ENCODE measurements around the gene PANK2. TPM values are rescaled to one million over a fixed set of nuclear protein-coding genes. Genes with fewer than 3 reads are reported as not detected.

The PANK2 gene
- total RNA-seq, 1 donor from 2014 or later = 60.3 TPM

DNA sequence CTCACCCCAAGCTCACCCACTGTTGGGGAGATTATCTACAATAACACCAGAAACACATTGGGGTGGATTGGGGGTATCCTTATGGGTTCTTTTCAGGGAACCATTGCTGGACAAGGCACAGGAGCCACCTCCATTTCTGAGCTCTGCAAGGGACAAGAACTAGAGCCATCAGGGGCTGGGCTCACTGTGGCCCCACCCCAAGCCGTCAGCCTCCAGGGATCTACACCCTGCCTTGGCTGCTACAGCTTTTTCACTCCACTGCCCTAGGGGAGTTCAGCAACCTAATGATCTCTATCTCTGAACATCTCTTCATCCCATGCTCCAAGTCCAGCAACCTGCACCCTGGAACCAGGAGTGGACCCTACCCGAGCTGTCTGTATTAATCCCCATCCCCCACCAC is 21.4 kb upstream of the PANK2 start:
- peak overlapping the region; percentile 8 for H3K27ac Mint-ChIP-seq (ENCODE audit: unreplicated experiment)

DNA sequence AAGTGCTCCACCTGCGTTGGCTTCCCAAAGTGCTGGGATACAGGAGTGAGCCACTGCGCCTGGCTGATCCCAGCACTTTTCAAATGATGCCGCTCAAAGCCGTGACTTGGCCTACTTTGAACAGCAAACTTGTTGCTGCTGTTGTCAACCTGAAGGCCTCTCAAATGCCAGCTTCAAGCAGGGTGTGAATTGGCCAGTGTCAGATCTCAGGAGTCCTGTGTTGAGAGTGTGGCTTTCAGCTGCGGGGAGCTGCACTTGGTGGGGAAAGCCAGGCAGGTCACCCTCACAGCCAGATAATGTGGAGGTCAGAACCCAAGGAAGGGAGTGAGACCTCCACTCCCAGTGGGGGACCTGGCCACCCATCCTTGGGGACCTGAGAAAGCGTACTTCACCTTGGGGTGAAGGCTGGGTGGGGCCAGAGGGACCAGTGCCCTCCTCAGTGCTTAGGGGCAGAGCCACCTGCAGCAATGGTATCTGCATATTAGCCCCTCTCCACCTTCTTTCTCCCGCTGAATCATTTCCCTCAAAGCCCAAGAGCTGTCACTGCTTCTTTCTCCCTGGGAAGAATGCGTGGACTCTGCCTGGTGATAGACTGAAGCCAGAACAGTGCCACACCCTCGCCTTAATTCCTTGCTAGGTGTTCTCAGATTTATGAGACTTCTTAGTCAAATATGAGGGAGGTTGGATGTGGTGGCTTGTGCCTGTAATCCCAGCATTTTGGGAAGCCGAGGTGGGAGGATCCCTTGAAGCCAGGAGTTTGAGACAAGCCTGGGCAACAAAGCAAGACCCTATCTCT is 19.1 kb upstream of the PANK2 start:
- H3K36me3 Mint-ChIP-seq (ENCODE audit: unreplicated experiment) = no peaks in the 10 kb centered on the region
- peaks cover 3% of the 10 kb centered on the region for H3K9me3 Mint-ChIP-seq (ENCODE audit: unreplicated experiment)
- no peak for DNase-seq
- H3K27me3 Mint-ChIP-seq (ENCODE audit: unreplicated experiment) = no peaks in the 10 kb centered on the region
- no peak overlapping the region for H3K27ac Mint-ChIP-seq (ENCODE audit: unreplicated experiment)
- TF ChIP-seq, protein P1, sequence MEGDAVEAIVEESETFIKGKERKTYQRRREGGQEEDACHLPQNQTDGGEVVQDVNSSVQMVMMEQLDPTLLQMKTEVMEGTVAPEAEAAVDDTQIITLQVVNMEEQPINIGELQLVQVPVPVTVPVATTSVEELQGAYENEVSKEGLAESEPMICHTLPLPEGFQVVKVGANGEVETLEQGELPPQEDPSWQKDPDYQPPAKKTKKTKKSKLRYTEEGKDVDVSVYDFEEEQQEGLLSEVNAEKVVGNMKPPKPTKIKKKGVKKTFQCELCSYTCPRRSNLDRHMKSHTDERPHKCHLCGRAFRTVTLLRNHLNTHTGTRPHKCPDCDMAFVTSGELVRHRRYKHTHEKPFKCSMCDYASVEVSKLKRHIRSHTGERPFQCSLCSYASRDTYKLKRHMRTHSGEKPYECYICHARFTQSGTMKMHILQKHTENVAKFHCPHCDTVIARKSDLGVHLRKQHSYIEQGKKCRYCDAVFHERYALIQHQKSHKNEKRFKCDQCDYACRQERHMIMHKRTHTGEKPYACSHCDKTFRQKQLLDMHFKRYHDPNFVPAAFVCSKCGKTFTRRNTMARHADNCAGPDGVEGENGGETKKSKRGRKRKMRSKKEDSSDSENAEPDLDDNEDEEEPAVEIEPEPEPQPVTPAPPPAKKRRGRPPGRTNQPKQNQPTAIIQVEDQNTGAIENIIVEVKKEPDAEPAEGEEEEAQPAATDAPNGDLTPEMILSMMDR (IDR thresholded peaks at IDR 0.05; ENCODE audit: partially characterized antibody, unreplicated experiment) = no peak
- no peak overlapping the region for H3K4me3 Mint-ChIP-seq (ENCODE audit: unreplicated experiment)
- H3K4me1 Mint-ChIP-seq (ENCODE audit: low read depth, unreplicated experiment) = no peaks in the 10 kb centered on the region

More for the DNA sequence above, 21.4 kb upstream of the PANK2 start:
- H3K4me3 Mint-ChIP-seq (ENCODE audit: unreplicated experiment) = no peak overlapping the region
- H3K36me3 Mint-ChIP-seq (ENCODE audit: unreplicated experiment) = peaks cover 5% of the 10 kb centered on the region
- no peaks in the 10 kb centered on the region for H3K9me3 Mint-ChIP-seq (ENCODE audit: unreplicated experiment)
- H3K4me1 Mint-ChIP-seq (ENCODE audit: low read depth, unreplicated experiment) = no peaks in the 10 kb centered on the region
- H3K27me3 Mint-ChIP-seq (ENCODE audit: unreplicated experiment) = no peaks in the 10 kb centered on the region
- TF ChIP-seq, protein P1 (IDR thresholded peaks at IDR 0.05; ENCODE audit: partially characterized antibody, unreplicated experiment) = no peak
- DNase-seq = no peak

DNA sequence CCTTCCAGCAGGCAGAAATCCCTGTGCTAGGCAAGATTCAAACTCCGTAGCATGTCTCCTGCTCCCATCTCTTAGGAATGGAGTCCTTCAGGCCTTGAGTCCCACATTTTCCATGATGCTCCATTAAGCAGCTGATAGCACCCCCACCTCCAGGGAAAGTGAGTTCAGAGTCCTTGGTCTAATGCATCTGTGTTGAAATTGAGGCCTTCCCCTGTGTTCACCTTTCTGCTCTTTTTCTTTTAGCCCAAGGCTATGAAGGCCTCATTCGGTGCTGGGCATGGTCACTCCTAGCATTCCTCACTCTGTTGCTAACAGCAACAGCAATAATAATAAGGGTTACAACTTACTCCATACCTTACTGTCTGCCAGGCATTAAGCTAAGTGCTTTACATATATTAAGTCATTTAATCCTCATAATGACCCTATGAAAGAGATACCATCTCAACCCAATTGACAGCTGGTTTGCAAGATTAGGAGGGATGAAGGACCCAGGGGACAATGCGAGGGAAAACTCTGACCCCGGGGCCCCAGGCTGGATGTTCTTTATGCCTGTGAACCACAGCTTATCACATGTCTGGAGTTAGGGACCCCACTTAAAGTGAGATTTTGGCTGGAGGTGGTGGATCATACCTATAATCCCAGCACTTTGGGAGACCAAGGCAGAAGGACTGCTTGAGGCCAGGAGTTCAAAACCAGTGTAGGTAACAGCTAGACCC is 17.5 kb upstream of the PANK2 start:
- Mint-ChIP-seq H3K27me3 (ENCODE audit: unreplicated experiment) (no peaks in the 10 kb centered on the region), H3K9me3 (ENCODE audit: unreplicated experiment) (peaks cover 3% of the 10 kb centered on the region), H3K36me3 (ENCODE audit: unreplicated experiment) (no peaks in the 10 kb centered on the region), H3K27ac (ENCODE audit: unreplicated experiment) (no peak overlapping the region), H3K4me1 (ENCODE audit: low read depth, unreplicated experiment) (peaks cover 3% of the 10 kb centered on the region), H3K4me3 (ENCODE audit: unreplicated experiment) (no peak overlapping the region)
- TF ChIP-seq, protein P1 (IDR thresholded peaks at IDR 0.05; ENCODE audit: partially characterized antibody, unreplicated experiment) = no peak
- DNase-seq = no peak

DNA sequence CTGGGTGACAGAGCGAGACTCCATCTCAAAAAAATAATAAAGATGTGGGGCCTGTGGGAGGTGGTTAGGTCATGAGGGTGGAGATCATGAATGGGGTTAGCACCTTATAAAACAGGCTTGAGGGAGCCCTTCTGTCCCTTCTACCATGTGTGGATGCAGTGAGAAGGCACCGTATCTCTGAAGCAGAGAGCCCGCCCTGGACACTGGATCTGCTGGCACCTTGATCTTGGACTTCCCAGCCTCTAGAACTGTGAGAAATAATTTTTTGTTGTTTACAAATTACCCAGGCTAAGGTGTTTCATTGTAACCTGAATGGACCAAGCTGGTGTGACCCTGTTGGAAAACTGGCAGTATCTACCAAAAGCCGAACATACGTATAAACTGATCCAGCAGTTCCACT is 15.7 kb upstream of the PANK2 start:
- Mint-ChIP-seq H3K4me3 (ENCODE audit: unreplicated experiment) (no peak overlapping the region), H3K27ac (ENCODE audit: unreplicated experiment) (no peak overlapping the region), H3K36me3 (ENCODE audit: unreplicated experiment) (no peaks in the 10 kb centered on the region), H3K4me1 (ENCODE audit: low read depth, unreplicated experiment) (peaks cover 3% of the 10 kb centered on the region), H3K27me3 (ENCODE audit: unreplicated experiment) (no peaks in the 10 kb centered on the region), H3K9me3 (ENCODE audit: unreplicated experiment) (peaks cover 3% of the 10 kb centered on the region)
- DNase-seq = no peak
- TF ChIP-seq, protein P1 (IDR thresholded peaks at IDR 0.05; ENCODE audit: partially characterized antibody, unreplicated experiment) = no peak
